Stimulated activated CD4-positive, alpha-beta T cell treated with anti-CD3 and anti-CD28 coated beads, Interleukin-1b, Interleukin-23, amount 100 ng/mL, for 24 hours (primary cell): ENCODE results near the gene YAF2.
A peak's percentile ranks its signal among the peaks of the same experiment; 100 is the strongest.

Source experiments
- DNase-seq, 4 experiments: peaks; one replicate each; pipeline ENCODE4 v3.0.0-alpha.2; 2020; ENCODE audit warnings: low read depth in 4 of 4, low spot score in 1 of 4

The YAF2 gene

GRCh38 chr12:42238240-42239140, at the start of gene YAF2:
Gene YAF2 (minus strand): TSS chr12:42238248. CDS start chr12:42238180, 68 bp downstream.
- DNase-seq = peak; percentile 68 to 82 (median 74)

- DNase-seq = no peak
These were observed 48.7 kb upstream of the YAF2 start for GRCh38 chr12:42286741-42287140.

- no peak for DNase-seq
These were observed 47.4 kb upstream of the YAF2 start for GRCh38 chr12:42285431-42285830.

- DNase-seq = no peak
These were observed 46.8 kb upstream of the YAF2 start for GRCh38 chr12:42284876-42285275.

GRCh38 chr12:42284157-42284556, 46.1 kb upstream of the YAF2 start:
- no peak for DNase-seq

- DNase-seq = no peak
These were observed 45.7 kb upstream of the YAF2 start for GRCh38 chr12:42283739-42284138.

GRCh38 chr12:42282294-42282693, 44.2 kb upstream of the YAF2 start:
- no peak for DNase-seq

GRCh38 chr12:42281844-42282243, 43.8 kb upstream of the YAF2 start:
- DNase-seq = no peak

- no peak for DNase-seq
These were observed 43.2 kb upstream of the YAF2 start for GRCh38 chr12:42281278-42281677.

GRCh38 chr12:42278128-42278510, 40.1 kb upstream of the YAF2 start:
- DNase-seq = no peak

GRCh38 chr12:42277396-42278127, 39.5 kb upstream of the YAF2 start:
- no peak for DNase-seq

- DNase-seq = no peak
These were observed 37.5 kb upstream of the YAF2 start for GRCh38 chr12:42275499-42275898.

- DNase-seq = no peak
These were observed 35.7 kb upstream of the YAF2 start for GRCh38 chr12:42273706-42274105.

- DNase-seq = no peak
These were observed 32.5 kb upstream of the YAF2 start for GRCh38 chr12:42270596-42270995.

GRCh38 chr12:42267413-42268190, 29.6 kb upstream of the YAF2 start:
- no peak for DNase-seq

GRCh38 chr12:42266579-42267230, 28.7 kb upstream of the YAF2 start:
- DNase-seq = no peak

- DNase-seq = no peak
These were observed 24.2 kb upstream of the YAF2 start for GRCh38 chr12:42262271-42262670.

GRCh38 chr12:42261708-42262107, 23.7 kb upstream of the YAF2 start:
- no peak for DNase-seq

- no peak for DNase-seq
These were observed 22.5 kb upstream of the YAF2 start for GRCh38 chr12:42260518-42260917.

- DNase-seq = no peak
These were observed 21.7 kb upstream of the YAF2 start for GRCh38 chr12:42259699-42260098.

GRCh38 chr12:42255866-42256261, 17.8 kb upstream of the YAF2 start:
- no peak for DNase-seq
